ENCODE results near the gene ASIC3. TPM values are rescaled to one million over a fixed set of nuclear protein-coding genes. Genes with fewer than 3 reads are reported as not detected.
A peak's percentile ranks its signal among the peaks of the same experiment; 100 is the strongest.

The ASIC3 gene
- polyA plus RNA-seq, 2 of the 4 experiments (the other 2 are of a cell fraction) = 4.1 to 9.8 TPM

GRCh38 chr7:151076863-151077704 is 28.8 kb downstream of the ASIC3 start (continued):
- TF ChIP-seq RARB (CRISPR knock-in tag; IDR thresholded peaks at IDR 0.05) = no peak
- TF ChIP-seq ZNF302 (CRISPR knock-in tag; IDR thresholded peaks at IDR 0.05) = no peak
- no peak for TF ChIP-seq MAZ (IDR thresholded peaks at IDR 0.05; ENCODE audit: borderline replicate concordance, low read depth, low read length)
- TF ChIP-seq HDAC2 (IDR thresholded peaks at IDR 0.05) = no peak
- no peak for TF ChIP-seq CHD4 (IDR thresholded peaks at IDR 0.05; ENCODE audit: borderline replicate concordance)
- no peak for TF ChIP-seq NFE2L2 (conservative IDR thresholded peaks at IDR 0.05; ENCODE audit: low read length)
- no peak for TF ChIP-seq ELK1 (IDR thresholded peaks at IDR 0.05; ENCODE audit: low read depth, low read length)
- TF ChIP-seq GATA3 (IDR thresholded peaks at IDR 0.05; ENCODE audit: borderline replicate concordance) = 0 out of 2 replicates have a peak, but pooled peaks have one; percentile 8
- no peak for TF ChIP-seq HOXB13 (CRISPR knock-in tag; IDR thresholded peaks at IDR 0.05; ENCODE audit: low read depth)
- TF ChIP-seq HES2 (IDR thresholded peaks at IDR 0.05) = no peak
- no peak for TF ChIP-seq CTCF (IDR thresholded peaks at IDR 0.05)
- TF ChIP-seq CBX2 (IDR thresholded peaks at IDR 0.05; ENCODE audit: borderline replicate concordance, low read depth) = no peak
- no peak for TF ChIP-seq REST (IDR thresholded peaks at IDR 0.05)
- TF ChIP-seq POLR2AphosphoS2 (conservative IDR thresholded peaks at IDR 0.05; ENCODE audit: low read length) = no peak
- no peak for TF ChIP-seq MAFK (IDR thresholded peaks at IDR 0.05; ENCODE audit: partially characterized antibody)
- TF ChIP-seq EP300 (IDR thresholded peaks at IDR 0.05) = no peak
- TF ChIP-seq PBX3 (IDR thresholded peaks at IDR 0.05) = peak; percentile 82

GRCh38 chr7:151077705-151078232 is 29.4 kb downstream of the ASIC3 start:
- no peak for DNase-seq (ENCODE audit: low read depth in 1 of 2, low spot score in 1 of 2)
- TF ChIP-seq CBX8 (IDR thresholded peaks at IDR 0.05) (no peak), JUNB (IDR thresholded peaks at IDR 0.05) (no peak), CTCF (IDR thresholded peaks at IDR 0.05) (no peak), GATA3 (IDR thresholded peaks at IDR 0.05; ENCODE audit: borderline replicate concordance) (0 out of 2 replicates have a peak, but pooled peaks have one; percentile 9), PHF8 (IDR thresholded peaks at IDR 0.05; ENCODE audit: borderline replicate concordance, low read depth) (no peak), HOXB5 (CRISPR knock-in tag; IDR thresholded peaks at IDR 0.05) (no peak), POLR2A (IDR thresholded peaks at IDR 0.05; ENCODE audit: low read length) (0 out of 2 replicates have a peak, but pooled peaks have one; percentile 15), NR3C1 (IDR thresholded peaks at IDR 0.05) (no peak), SREBF2 (IDR thresholded peaks at IDR 0.05) (no peak), TP53 (CRISPR knock-in tag; IDR thresholded peaks at IDR 0.05) (no peak), RFX5 (IDR thresholded peaks at IDR 0.05) (no peak), RARB (CRISPR knock-in tag; IDR thresholded peaks at IDR 0.05) (no peak), MAZ (IDR thresholded peaks at IDR 0.05; ENCODE audit: borderline replicate concordance, low read depth, low read length) (no peak), KDM1A (IDR thresholded peaks at IDR 0.05; ENCODE audit: low read depth) (no peak)
- Histone ChIP-seq H3K27ac (no peak overlapping the region), H3K4me2 (no peak overlapping the region), H3K4me1 (peaks cover 50% of the 10 kb centered on the region), H3K4me3 (no peak overlapping the region), H3K9me3 (no peaks in the 10 kb centered on the region)
- FAIRE-seq = no peak
- no peak for ATAC-seq
- 68% methylated on average over 10 of the region's 10 CpGs for WGBS (ENCODE audit: missing lambda C conversion rate)
- CTCF ChIA-PET = interaction anchor here (0.8 to 27.1 kb wide), 7 partner anchors 8 to 29 kb away, joined by 3 to 412 read pairs (median 5); partner anchors contain the start of gene AGAP3
- POLR2A ChIA-PET = interaction anchor here (3.7 kb wide), 1 partner anchor 15 kb away, joined by 20 read pairs; no protein-coding TSS in a partner anchor

Measured in A549 (cell line).